ENCODE measurements around the gene HES1. TPM values are rescaled to one million over a fixed set of nuclear protein-coding genes. Genes with fewer than 3 reads are reported as not detected.
A peak's percentile ranks its signal among the peaks of the same experiment; 100 is the strongest.

HES1 gene
- polyA plus RNA-seq, 3 donors = 0.17 to 66.6 (median 0.26) TPM

GRCh38 chr3:194098843-194099183 is 37.1 kb upstream of the HES1 start:
- Mint-ChIP-seq H3K27me3 (ENCODE audit: low read depth in 3 of 3) (peaks cover 9 to 19% (median 10%) of the 10 kb centered on the region in 3 donors), H3K9me3 (peaks cover 0 to 1% (median 0%) of the 10 kb centered on the region in 7 donors), H3K36me3 (no peaks in the 10 kb centered on the region), H3K27ac (peak overlapping the region in 1 of 7 donors; percentile 42), H3K4me1 (peaks cover 29% of the 10 kb centered on the region), H3K4me3 (no peak overlapping the region)
- no peak overlapping the region for H3K9ac ChIP-seq (ENCODE audit: insufficient read depth, low read length, poor library complexity, severe bottlenecking)
- TF ChIP-seq, protein P1, sequence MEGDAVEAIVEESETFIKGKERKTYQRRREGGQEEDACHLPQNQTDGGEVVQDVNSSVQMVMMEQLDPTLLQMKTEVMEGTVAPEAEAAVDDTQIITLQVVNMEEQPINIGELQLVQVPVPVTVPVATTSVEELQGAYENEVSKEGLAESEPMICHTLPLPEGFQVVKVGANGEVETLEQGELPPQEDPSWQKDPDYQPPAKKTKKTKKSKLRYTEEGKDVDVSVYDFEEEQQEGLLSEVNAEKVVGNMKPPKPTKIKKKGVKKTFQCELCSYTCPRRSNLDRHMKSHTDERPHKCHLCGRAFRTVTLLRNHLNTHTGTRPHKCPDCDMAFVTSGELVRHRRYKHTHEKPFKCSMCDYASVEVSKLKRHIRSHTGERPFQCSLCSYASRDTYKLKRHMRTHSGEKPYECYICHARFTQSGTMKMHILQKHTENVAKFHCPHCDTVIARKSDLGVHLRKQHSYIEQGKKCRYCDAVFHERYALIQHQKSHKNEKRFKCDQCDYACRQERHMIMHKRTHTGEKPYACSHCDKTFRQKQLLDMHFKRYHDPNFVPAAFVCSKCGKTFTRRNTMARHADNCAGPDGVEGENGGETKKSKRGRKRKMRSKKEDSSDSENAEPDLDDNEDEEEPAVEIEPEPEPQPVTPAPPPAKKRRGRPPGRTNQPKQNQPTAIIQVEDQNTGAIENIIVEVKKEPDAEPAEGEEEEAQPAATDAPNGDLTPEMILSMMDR (IDR thresholded peaks at IDR 0.05) = no peak
- no peak overlapping the region for H3K4me2 ChIP-seq (replicated peaks; ENCODE audit: extremely low read depth, low read length, poor library complexity, severe bottlenecking)
- DNase-seq = no peak
- H3K27me3 ChIP-seq (ENCODE audit: control insufficient read depth in 2 of 2, insufficient read depth in 2 of 2, low read length in 2 of 2) = peaks cover 0 to 8% of the 10 kb centered on the region in 2 donors
- H3K9me3 ChIP-seq (replicated peaks in 1 of 2; ENCODE audit: control insufficient read depth in 1 of 2, insufficient read depth in 1 of 2, low read length in 2 of 2) = no peaks in the 10 kb centered on the region
- intact Hi-C loops (cut with micrococcal nuclease) = no loop called here
- peak overlapping the region; percentile 18 for H2AFZ ChIP-seq (ENCODE audit: insufficient read depth, low read depth, low read length, poor library complexity, severe bottlenecking)
- H3K79me2 ChIP-seq (ENCODE audit: insufficient read depth, low read length) = no peaks in the 10 kb centered on the region
- WGBS (ENCODE audit: insufficient coverage) = 17% methylated on average over 1 of the region's 4 CpGs
- no peaks in the 10 kb centered on the region for H4K20me1 ChIP-seq (ENCODE audit: insufficient read depth, low read length)
- H3K4me1 ChIP-seq (ENCODE audit: control insufficient read depth in 1 of 2, insufficient read depth in 2 of 2, low read length in 2 of 2) = peaks cover 9 to 21% of the 10 kb centered on the region in 2 donors
- H3K4me3 ChIP-seq (replicated peaks in 1 of 3; ENCODE audit: low read depth in 2 of 3, low read length in 3 of 3) = no peak overlapping the region
- H3K36me3 ChIP-seq (replicated peaks in 1 of 2; ENCODE audit: control insufficient read depth in 1 of 2, insufficient read depth in 2 of 2, low read length in 2 of 2) = no peaks in the 10 kb centered on the region
- H3K27ac ChIP-seq (ENCODE audit: low read depth in 1 of 2, low read length in 2 of 2) = no peak overlapping the region

DNA sequence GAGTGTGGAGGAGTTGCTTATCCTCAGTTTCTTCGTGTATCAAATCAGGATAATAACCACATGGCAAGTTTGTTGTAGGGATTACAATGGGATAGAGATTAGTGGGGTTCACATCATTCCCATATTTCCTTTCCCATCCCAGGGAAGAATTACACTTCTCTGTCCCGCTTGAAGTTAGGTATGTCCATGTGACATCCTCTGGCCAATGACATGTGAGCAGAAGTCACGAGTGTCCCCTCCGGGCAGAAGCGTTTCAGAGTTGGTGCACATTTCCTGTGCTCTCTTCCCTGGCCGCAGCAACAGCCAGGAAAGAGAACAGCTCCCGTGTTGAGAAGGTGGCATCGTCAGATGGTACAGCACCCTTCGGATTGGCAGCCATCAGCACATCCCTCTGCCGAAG is 36.7 kb upstream of the HES1 start:
- peaks cover 0 to 8% of the 10 kb centered on the region in 2 donors for H3K27me3 ChIP-seq (ENCODE audit: control insufficient read depth in 2 of 2, insufficient read depth in 2 of 2, low read length in 2 of 2)
- Mint-ChIP-seq H3K27ac (peak overlapping the region in 1 of 7 donors; percentile 33), H3K4me1 (peaks cover 33% of the 10 kb centered on the region), H3K4me3 (no peak overlapping the region), H3K36me3 (no peaks in the 10 kb centered on the region), H3K27me3 (ENCODE audit: low read depth in 3 of 3) (peaks cover 9 to 18% (median 10%) of the 10 kb centered on the region in 3 donors), H3K9me3 (peaks cover 0 to 1% (median 0%) of the 10 kb centered on the region in 7 donors)
- H3K27ac ChIP-seq (ENCODE audit: low read depth in 1 of 2, low read length in 2 of 2) = no peak overlapping the region
- DNase-seq = peak in 1 of 3 donors; percentile 36
- no peak overlapping the region for H3K9ac ChIP-seq (ENCODE audit: insufficient read depth, low read length, poor library complexity, severe bottlenecking)
- intact Hi-C loops (cut with micrococcal nuclease) = no loop called here
- H3K4me2 ChIP-seq (replicated peaks; ENCODE audit: extremely low read depth, low read length, poor library complexity, severe bottlenecking) = no peak overlapping the region
- no peaks in the 10 kb centered on the region for H3K9me3 ChIP-seq (replicated peaks in 1 of 2; ENCODE audit: control insufficient read depth in 1 of 2, insufficient read depth in 1 of 2, low read length in 2 of 2)
- H3K4me1 ChIP-seq (ENCODE audit: control insufficient read depth in 1 of 2, insufficient read depth in 2 of 2, low read length in 2 of 2) = peaks cover 13 to 25% of the 10 kb centered on the region in 2 donors
- H3K4me3 ChIP-seq (replicated peaks in 1 of 3; ENCODE audit: low read depth in 2 of 3, low read length in 3 of 3) = no peak overlapping the region
- WGBS (ENCODE audit: insufficient coverage) = 44% methylated on average over 8 of the region's 10 CpGs
- H3K79me2 ChIP-seq (ENCODE audit: insufficient read depth, low read length) = no peaks in the 10 kb centered on the region
- TF ChIP-seq, protein P1 (IDR thresholded peaks at IDR 0.05) = no peak
- H4K20me1 ChIP-seq (ENCODE audit: insufficient read depth, low read length) = no peaks in the 10 kb centered on the region
- no peaks in the 10 kb centered on the region for H3K36me3 ChIP-seq (replicated peaks in 1 of 2; ENCODE audit: control insufficient read depth in 1 of 2, insufficient read depth in 2 of 2, low read length in 2 of 2)
- no peak overlapping the region for H2AFZ ChIP-seq (ENCODE audit: insufficient read depth, low read depth, low read length, poor library complexity, severe bottlenecking)

All from CD14-positive monocyte (primary cell).